H1 (cell line): ENCODE measurements around the gene PSMD3. TPM values are rescaled to one million over a fixed set of nuclear protein-coding genes. Genes with fewer than 3 reads are reported as not detected.

Experiments
- CTCF ChIA-PET: fragments of 300-600 bp; sonication (Branson Sonifier 250); formaldehyde crosslinking; loops from one replicate; lab custom pipeline; 2021; ENCODE audit not compliant: partially characterized antibody; lab: Charles Lee
- POLR2A ChIA-PET: fragments of 300-600 bp; sonication (Branson Sonifier 250); formaldehyde crosslinking; loops from one replicate; lab custom pipeline; 2021; ENCODE audit warnings: inconsistent platforms; ENCODE audit not compliant: partially characterized antibody; lab: Charles Lee
- DNase-seq, 2 experiments: peaks; one replicate each; pipeline versions ENCODE4 v3.0.0 to v3.0.0-alpha.2; 2010 to 2022; ENCODE audit warnings: low spot score in 2 of 2, low read depth in 1 of 2, mixed read lengths in 1 of 2
- FAIRE-seq: peaks from 2 replicates; lab custom pipeline; 2011; peaks lifted over from hg19 to GRCh38; lab: Jason Lieb, UNC
- H2AFZ ChIP-seq: 2 replicates; pipeline ENCODE4 v1.8.1; 2012; ENCODE audit warnings: low read length, inconsistent platforms
- H2AK5ac ChIP-seq: 2 replicates; pipeline ENCODE4 v1.6.1; 2013; ENCODE audit warnings: low read depth, low read length
- H2BK120ac ChIP-seq: replicated peaks from 2 replicates; pipeline ENCODE3; 2013; ENCODE audit warnings: low read depth, low read length, inconsistent platforms
- H2BK12ac ChIP-seq: 2 replicates; pipeline ENCODE4 v1.6.1; 2013; ENCODE audit warnings: low read depth, low read length
- H2BK15ac ChIP-seq: 2 replicates; pipeline ENCODE4 v1.6.1; 2013; ENCODE audit warnings: low read length
- H2BK20ac ChIP-seq: 2 replicates; pipeline ENCODE4 v1.6.1; 2013; ENCODE audit warnings: low read length
- H2BK5ac ChIP-seq: 2 replicates; pipeline ENCODE4 v1.6.1; 2013; ENCODE audit warnings: low read depth, low read length
- H3K14ac ChIP-seq: 2 replicates; pipeline ENCODE4 v1.6.1; 2013; ENCODE audit warnings: inconsistent platforms; ENCODE audit not compliant: insufficient read length
- H3K18ac ChIP-seq: 2 replicates; pipeline ENCODE4 v1.6.1; 2013; ENCODE audit warnings: low read length; ENCODE audit errors: extremely low read depth
- H3K23ac ChIP-seq: 2 replicates; pipeline ENCODE4 v1.6.1; 2013; ENCODE audit warnings: inconsistent platforms; ENCODE audit not compliant: insufficient read length
- H3K23me2 ChIP-seq: 2 replicates; pipeline ENCODE4 v1.6.1; 2013; ENCODE audit warnings: low read depth, low read length
- H3K27ac ChIP-seq: 2 replicates; pipeline ENCODE4 v1.6.1; 2011; ENCODE audit warnings: low read depth, low read length, inconsistent platforms
- H3K27me3 ChIP-seq, 4 experiments: replicated peaks in 1 of 4; 1 replicate in 1 of 4; 2 replicates in 3 of 4; pipeline versions ENCODE4 v1.6.1 to v1.8.1; 2011 to 2013; ENCODE audit warnings: low read length in 3 of 4, mild to moderate bottlenecking in 3 of 4, inconsistent platforms in 2 of 4, mixed read lengths in 2 of 4, moderate library complexity in 1 of 4; ENCODE audit not compliant: control insufficient read depth in 3 of 4, insufficient read depth in 3 of 4; ENCODE audit errors: extremely low read depth in 1 of 4
- H3K36me3 ChIP-seq, 4 experiments: 2 replicates each; pipeline versions ENCODE4 v1.6.1 to v1.8.1; 2011 to 2013; ENCODE audit warnings: mild to moderate bottlenecking in 4 of 4, low read length in 3 of 4, moderate library complexity in 2 of 4, control low read depth in 1 of 4, inconsistent platforms in 1 of 4; ENCODE audit not compliant: insufficient read depth in 4 of 4, control insufficient read depth in 2 of 4
- H3K4ac ChIP-seq: replicated peaks from 2 replicates; pipeline ENCODE3; 2013; ENCODE audit warnings: low read length, low read depth, mixed read lengths, inconsistent platforms; ENCODE audit not compliant: insufficient read length
- H3K4me1 ChIP-seq, 4 experiments: replicated peaks in 1 of 4; 1 replicate in 1 of 4; 2 replicates in 3 of 4; pipeline versions ENCODE4 v1.6.1 to v1.8.1; 2011 to 2013; ENCODE audit warnings: low read length in 3 of 4, inconsistent platforms in 2 of 4, mixed read lengths in 1 of 4; ENCODE audit not compliant: insufficient read depth in 4 of 4, control insufficient read depth in 3 of 4
- H3K4me2 ChIP-seq, 2 experiments: 2 replicates each; pipeline versions ENCODE4 v1.6.1 to v1.8.1; 2011 to 2013; ENCODE audit warnings: low read depth in 2 of 2, low read length in 2 of 2, control low read depth in 1 of 2, inconsistent platforms in 1 of 2, mild to moderate bottlenecking in 1 of 2; ENCODE audit not compliant: insufficient read depth in 1 of 2
- H3K4me3 ChIP-seq, 4 experiments: fragments of 200-600, 300-600 bp in 1 of 4; sonication (generic), shearing (Covaris generic), sonication (Bioruptor Twin) in 1 of 4; 2 replicates each; pipeline versions ENCODE4 v1.5.1 to v1.8.1; 2011 to 2016; ENCODE audit warnings: low read length in 4 of 4, low read depth in 3 of 4, control low read depth in 2 of 4, inconsistent platforms in 2 of 4, mild to moderate bottlenecking in 2 of 4, mixed read lengths in 1 of 4, moderate library complexity in 1 of 4; ENCODE audit not compliant: insufficient read depth in 2 of 4; ENCODE audit errors: extremely low read depth in 1 of 4
- H3K56ac ChIP-seq: replicated peaks from 2 replicates; pipeline ENCODE3; 2013; ENCODE audit warnings: low read depth, mild to moderate bottlenecking, mixed read lengths, low read length, inconsistent platforms; ENCODE audit not compliant: insufficient read length
- H3K79me1 ChIP-seq: 2 replicates; pipeline ENCODE4 v1.6.1; 2013; ENCODE audit warnings: low read depth, low read length, control low read depth
- H3K79me2 ChIP-seq, 2 experiments: 2 replicates each; pipeline versions ENCODE4 v1.6.1 to v1.8.1; 2012 to 2013; ENCODE audit warnings: low read length in 2 of 2, mild to moderate bottlenecking in 2 of 2, inconsistent platforms in 1 of 2; ENCODE audit not compliant: insufficient read depth in 2 of 2, control insufficient read depth in 1 of 2
- H3K9ac ChIP-seq, 4 experiments: replicated peaks in 1 of 4; 1 replicate in 1 of 4; 2 replicates in 3 of 4; pipeline versions ENCODE4 v1.6.1 to v1.8.1; 2011 to 2013; ENCODE audit warnings: low read depth in 3 of 4, low read length in 3 of 4, control low read depth in 2 of 4, mild to moderate bottlenecking in 2 of 4, moderate library complexity in 2 of 4, inconsistent platforms in 1 of 4; ENCODE audit errors: extremely low read depth in 1 of 4
- H3K9me3 ChIP-seq, 2 experiments: 2 replicates each; pipeline versions ENCODE4 v1.6.1 to v1.8.1; 2012 to 2013; ENCODE audit warnings: mild to moderate bottlenecking in 2 of 2, moderate library complexity in 2 of 2, control low read depth in 1 of 2, inconsistent platforms in 1 of 2, low read depth in 1 of 2, low read length in 1 of 2, mixed read lengths in 1 of 2; ENCODE audit not compliant: insufficient read depth in 2 of 2
- H4K20me1 ChIP-seq, 2 experiments: replicated peaks in 1 of 2; 2 replicates each; pipeline versions ENCODE3 to v1.8.1; 2011 to 2013; ENCODE audit warnings: inconsistent platforms in 2 of 2, low read length in 2 of 2, mild to moderate bottlenecking in 1 of 2; ENCODE audit not compliant: insufficient read depth in 2 of 2, control insufficient read depth in 1 of 2
- H4K5ac ChIP-seq: 2 replicates; pipeline ENCODE4 v1.6.1; 2013; ENCODE audit warnings: low read length, low read depth, mixed read lengths, inconsistent platforms; ENCODE audit not compliant: insufficient read length
- H4K8ac ChIP-seq: 2 replicates; pipeline ENCODE4 v1.8.0; 2013; ENCODE audit warnings: mild to moderate bottlenecking, moderate library complexity, low read length, inconsistent platforms; ENCODE audit not compliant: insufficient read depth; ENCODE audit errors: extremely low read depth
- H4K91ac ChIP-seq: replicated peaks from 2 replicates; pipeline ENCODE3; 2013; ENCODE audit warnings: low read length, mixed read lengths, inconsistent platforms; ENCODE audit not compliant: insufficient read length
- BCL11A ChIP-seq, 2 experiments: IDR thresholded peaks; one replicate each; pipeline ENCODE4 v1.6.1; 2011; ENCODE audit warnings: low read depth in 2 of 2, low read length in 2 of 2, mild to moderate bottlenecking in 2 of 2
- EZH2 ChIP-seq: fragments of 200-600 bp; sonication (generic); IDR thresholded peaks from 2 replicates; pipeline ENCODE4 v1.7.1; 2012; ENCODE audit warnings: low read depth, mild to moderate bottlenecking, moderate library complexity, low read length, inconsistent platforms; ENCODE audit not compliant: severe bottlenecking
- GTF2F1 ChIP-seq: IDR thresholded peaks from 2 replicates; pipeline ENCODE4 v1.6.1; 2012; ENCODE audit warnings: low read depth, low read length, improper control_type of control experiment, borderline replicate concordance
- RAD21 ChIP-seq, 2 experiments: IDR thresholded peaks in 1 of 2; conservative IDR thresholded peaks in 1 of 2; 2 replicates each; pipeline ENCODE4 v1.6.1; 2011; ENCODE audit warnings: low read depth in 2 of 2, low read length in 2 of 2, improper control_type of control experiment in 1 of 2, inconsistent platforms in 1 of 2, mild to moderate bottlenecking in 1 of 2, moderate library complexity in 1 of 2
- RBBP5 ChIP-seq: IDR thresholded peaks from 2 replicates; pipeline ENCODE4 v1.7.1; 2012; ENCODE audit warnings: low read depth, mild to moderate bottlenecking, inconsistent platforms, low read length, moderate library complexity, borderline replicate concordance
- RFX5 ChIP-seq: IDR thresholded peaks from 2 replicates; pipeline ENCODE4 v1.6.1; 2011; ENCODE audit warnings: low read depth, low read length, improper control_type of control experiment, borderline replicate concordance
- SIN3A ChIP-seq, 2 experiments: IDR thresholded peaks in 1 of 2; conservative IDR thresholded peaks in 1 of 2; 2 replicates each; pipeline ENCODE4 v1.6.1; 2011 to 2012; ENCODE audit warnings: low read length in 2 of 2, improper control_type of control experiment in 1 of 2, low read depth in 1 of 2, mild to moderate bottlenecking in 1 of 2
- SIX5 ChIP-seq: IDR thresholded peaks from 2 replicates; pipeline ENCODE4 v1.6.1; 2011; ENCODE audit warnings: mild to moderate bottlenecking, low read depth, low read length
- TAF1 ChIP-seq: IDR thresholded peaks from 2 replicates; pipeline ENCODE4 v1.6.1; 2011; ENCODE audit warnings: mild to moderate bottlenecking, low read depth, low read length
- TEAD4 ChIP-seq: IDR thresholded peaks from 2 replicates; pipeline ENCODE4 v1.6.1; 2012; ENCODE audit warnings: low read depth, low read length, inconsistent platforms, mixed read lengths
- whole genome bisulfite sequencing, 2 experiments: shearing (Covaris generic) in 1 of 2; methylation state at CpG; one replicate each; pipeline versions ENCODE4 v1.1.6 to v1.1.7; 2013 to 2015; ENCODE audit warnings: low lambda C conversion rate in 2 of 2, mixed read lengths in 2 of 2, inconsistent platforms in 1 of 2, low coverage in 1 of 2, missing lambda C conversion rate in 1 of 2; ENCODE audit not compliant: insufficient replicate concordance in 2 of 2, insufficient coverage in 1 of 2, insufficient read length in 1 of 2; ENCODE audit errors: extremely low coverage in 1 of 2, missing lambda C conversion rate in 1 of 2; 5-methylcytosine and 5-hydroxymethylcytosine counted together
- polyA plus RNA-seq, 7 experiments: library from polyadenylated mRNA; depleted of rRNA in 3 of 7; stranded (reverse) in 5 of 7; unstranded in 2 of 7; fragments of >200 nt in 5 of 7; fragments of 200-250 nt in 2 of 7; gene quantifications; 1 replicate in 5 of 7; 2 replicates in 1 of 7; 4 replicates in 1 of 7; pipeline versions ENCODE4 v1.2.1 to v1.2.3, GENCODE V29; 2011 to 2013; ENCODE audit warnings: missing spikeins in 2 of 7, mixed read lengths in 2 of 7
- total RNA-seq: library from RNA; stranded (reverse); fragmentation: NEBNext Ultra II Directional; extraction: Animal tissue kit (Norgen Biotek cat#: 25700); gene quantifications from 2 replicates; pipeline ENCODE4 v1.2.1, GENCODE V29; 2021
- TF ChIP-seq, protein P1 (sequence below): IDR thresholded peaks from 2 replicates; pipeline ENCODE4 v1.6.1; 2012; ENCODE audit warnings: inconsistent platforms

Gene PSMD3
- total and polyA plus RNA-seq, 2 of the 8 experiments (the other 6 are each of a cell fraction or from before 2014, with no cell fraction given): 151 to 198 TPM

DNA sequence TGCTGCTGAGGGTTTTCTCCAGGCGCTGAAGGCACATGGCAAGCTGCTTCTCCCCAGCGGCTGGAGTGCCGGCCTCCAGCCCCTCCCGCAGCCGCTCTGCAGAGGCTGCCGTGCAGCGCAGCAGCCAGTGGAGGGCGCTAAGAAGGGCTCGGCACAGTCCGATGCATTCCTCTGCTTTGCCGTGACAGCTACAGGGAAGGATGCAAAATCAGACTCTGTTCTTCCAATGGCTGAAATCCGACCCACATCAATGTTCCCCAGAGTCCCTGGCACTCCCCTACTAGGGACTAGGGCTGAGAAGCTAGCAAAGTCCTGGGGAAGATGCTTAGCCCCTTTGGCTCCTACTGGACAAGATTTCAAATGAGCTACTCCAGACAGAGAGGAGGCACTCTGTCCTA is 54.6 kb downstream of the PSMD3 start:
- H3K36me3 ChIP-seq: peaks cover 7 to 28% (median 12%) of the 10 kb centered on the region in 4 experiments
- TF ChIP-seq SIX5 (no peak), RAD21 (IDR thresholded peaks at IDR 0.05 in 1 of 2, conservative IDR thresholded peaks at IDR 0.05 in 1 of 2; ENCODE audit: low read depth in 2 of 2, low read length in 2 of 2) (peak; percentile 70 to 76), TAF1 (0 out of 2 replicates have a peak, but pooled peaks have one; percentile 18), SIN3A (conservative IDR thresholded peaks at IDR 0.05 in 1 of 2, IDR thresholded peaks at IDR 0.05 in 1 of 2; ENCODE audit: low read depth in 1 of 2, low read length in 2 of 2) (peak in 1 of 2 experiments; percentile 90; a peak in 2 of 4 replicates), GTF2F1 (0 out of 2 replicates have a peak, but pooled peaks have one; percentile 26), BCL11A (IDR thresholded peaks at IDR 0.05; ENCODE audit: low read depth in 2 of 2, low read length in 2 of 2) (no peak), TEAD4 (peak; percentile 86), RFX5 (no peak), RBBP5 (no peak), EZH2 (no peak)
- TF ChIP-seq, protein P1, sequence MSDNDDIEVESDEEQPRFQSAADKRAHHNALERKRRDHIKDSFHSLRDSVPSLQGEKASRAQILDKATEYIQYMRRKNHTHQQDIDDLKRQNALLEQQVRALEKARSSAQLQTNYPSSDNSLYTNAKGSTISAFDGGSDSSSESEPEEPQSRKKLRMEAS: peak; percentile 65; the same call in 1 of the 2 replicates

More for the DNA sequence above, 54.6 kb downstream of the PSMD3 start:
- Histone ChIP-seq H3K4me3 (no peak overlapping the region), H2AFZ (no peak overlapping the region), H2AK5ac (no peak overlapping the region), H3K14ac (no peak overlapping the region), H2BK5ac (no peak overlapping the region), H3K56ac (no peak overlapping the region), H3K23me2 (no peaks in the 10 kb centered on the region), H4K20me1 (peaks cover 0 to 5% of the 10 kb centered on the region in 2 experiments), H2BK15ac (no peak overlapping the region), H3K79me2 (no peaks in the 10 kb centered on the region), H3K23ac (no peak overlapping the region), H3K18ac (no peak overlapping the region), H3K27ac (no peak overlapping the region), H3K79me1 (no peaks in the 10 kb centered on the region), H2BK12ac (no peak overlapping the region), H3K27me3 (no peaks in the 10 kb centered on the region), H3K9me3 (no peaks in the 10 kb centered on the region), H4K5ac (no peak overlapping the region), H3K4me1 (peaks cover 0 to 12% (median 4%) of the 10 kb centered on the region in 4 experiments; a peak in 5 of 7 replicates), H3K4me2 (no peak overlapping the region), H4K8ac (no peak overlapping the region), H2BK120ac (no peak overlapping the region), H4K91ac (no peak overlapping the region), H2BK20ac (0 out of 2 replicates have a peak overlapping the region, but pooled peaks have one; percentile 5), H3K9ac (no peak overlapping the region), H3K4ac (no peak overlapping the region)
- CTCF ChIA-PET: interaction anchor here (0.6 to 29.7 kb wide), 19 partner anchors 9 to 294 kb away, joined by 3 to 876 read pairs (median 6); partner anchors contain the start of genes CASC3, CSF3, MED24 and NR1D1
- DNase-seq: peak; percentile 43 to 91
- 13% methylated on average over 12 of the region's 12 CpGs; no CpG with 5 or more reads in 1 of the 2 experiments for WGBS, 2 experiments
- POLR2A ChIA-PET: interaction anchor here (0.6 to 2.5 kb wide), 18 partner anchors 9 to 275 kb away, joined by 3 to 13 read pairs (median 3); partner anchors contain the start of genes CSF3 and MED24
- FAIRE-seq: peak; percentile 63
